ENCODE data around the gene RC3H1. TPM values are rescaled to one million over a fixed set of nuclear protein-coding genes. Genes with fewer than 3 reads are reported as not detected.

Gene RC3H1
- total and polyA plus RNA-seq, 4 donors, result 2.0 to 20.7 (median 9.7) TPM

GRCh38 chr1:174001573-174001972 is 20.6 kb downstream of the RC3H1 start:
- H3K4me3 ChIP-seq (ENCODE audit: low read depth in 1 of 3, low read length in 3 of 3), result no peak overlapping the region
- peaks cover 0 to 2% (median under 1%) of the 10 kb centered on the region in 4 donors for H3K4me1 ChIP-seq (ENCODE audit: control insufficient read depth in 4 of 4, insufficient read depth in 4 of 4, low read length in 3 of 4)
- no peaks in the 10 kb centered on the region for H3K9me3 ChIP-seq (ENCODE audit: control insufficient read depth in 4 of 4, low read length in 3 of 4)
- no peaks in the 10 kb centered on the region for H3K27me3 ChIP-seq (ENCODE audit: control insufficient read depth in 4 of 4, insufficient read depth in 4 of 4, low read length in 3 of 4)
- TF ChIP-seq ATF3 (IDR thresholded peaks at IDR 0.05), result no peak
- no peak for TF ChIP-seq CTCF (IDR thresholded peaks at IDR 0.05; ENCODE audit: low read depth, low read length, missing input control)
- TF ChIP-seq EGR1 (IDR thresholded peaks at IDR 0.05; ENCODE audit: low read depth in 2 of 2), result no peak
- TF ChIP-seq SP1 (IDR thresholded peaks at IDR 0.05), result no peak
- WGBS, result 88% methylated on average over 3 of the region's 3 CpGs
- H3K27ac ChIP-seq (ENCODE audit: low read depth in 1 of 2, low read length in 2 of 2), result no peak overlapping the region
- no peak for DNase-seq (ENCODE audit: low spot score)
- H3K9ac ChIP-seq (ENCODE audit: low read depth in 1 of 2, low read length in 2 of 2), result no peak overlapping the region
- peaks cover 0 to 2% (median 0%) of the 10 kb centered on the region in 4 donors for H3K36me3 ChIP-seq (ENCODE audit: control insufficient read depth in 4 of 4, insufficient read depth in 3 of 4, low read depth in 1 of 4, low read length in 3 of 4)

- Histone ChIP-seq H3K4me3 (ENCODE audit: low read depth in 1 of 3, low read length in 3 of 3) (no peak overlapping the region), H3K27me3 (ENCODE audit: control insufficient read depth in 4 of 4, insufficient read depth in 4 of 4, low read length in 3 of 4) (no peaks in the 10 kb centered on the region), H3K36me3 (ENCODE audit: control insufficient read depth in 4 of 4, insufficient read depth in 3 of 4, low read depth in 1 of 4, low read length in 3 of 4) (peaks cover 0 to 4% (median 0%) of the 10 kb centered on the region in 4 donors), H3K4me1 (ENCODE audit: control insufficient read depth in 4 of 4, insufficient read depth in 4 of 4, low read length in 3 of 4) (peaks cover 0 to 2% (median under 1%) of the 10 kb centered on the region in 4 donors), H3K9me3 (ENCODE audit: control insufficient read depth in 4 of 4, low read length in 3 of 4) (no peaks in the 10 kb centered on the region), H3K27ac (ENCODE audit: low read depth in 1 of 2, low read length in 2 of 2) (no peak overlapping the region), H3K9ac (ENCODE audit: low read depth in 1 of 2, low read length in 2 of 2) (no peak overlapping the region)
- TF ChIP-seq CTCF (IDR thresholded peaks at IDR 0.05; ENCODE audit: low read depth, low read length, missing input control) (no peak), FOXA2 (IDR thresholded peaks at IDR 0.05) (no peak), EGR1 (IDR thresholded peaks at IDR 0.05; ENCODE audit: low read depth in 2 of 2) (no peak), FOXA1 (IDR thresholded peaks at IDR 0.05) (no peak)
- DNase-seq (ENCODE audit: low spot score), result no peak
- 79% methylated on average over 3 of the region's 3 CpGs for WGBS
Measured at GRCh38 chr1:174000371-174000770, 21.8 kb downstream of the RC3H1 start.

GRCh38 chr1:173997791-173998190 is 24.4 kb downstream of the RC3H1 start:
- 61% methylated on average over 1 of the region's 1 CpG for WGBS
- Histone ChIP-seq H3K9me3 (ENCODE audit: control insufficient read depth in 4 of 4, low read length in 3 of 4) (no peaks in the 10 kb centered on the region), H3K36me3 (ENCODE audit: control insufficient read depth in 4 of 4, insufficient read depth in 3 of 4, low read depth in 1 of 4, low read length in 3 of 4) (peaks cover 0 to 5% (median under 1%) of the 10 kb centered on the region in 4 donors), H3K4me1 (ENCODE audit: control insufficient read depth in 4 of 4, insufficient read depth in 4 of 4, low read length in 3 of 4) (peaks cover 0 to 2% (median under 1%) of the 10 kb centered on the region in 4 donors), H3K9ac (ENCODE audit: low read depth in 1 of 2, low read length in 2 of 2) (no peak overlapping the region), H3K27me3 (ENCODE audit: control insufficient read depth in 4 of 4, insufficient read depth in 4 of 4, low read length in 3 of 4) (no peaks in the 10 kb centered on the region), H3K4me3 (ENCODE audit: low read depth in 1 of 3, low read length in 3 of 3) (no peak overlapping the region), H3K27ac (ENCODE audit: low read depth in 1 of 2, low read length in 2 of 2) (no peak overlapping the region)
- DNase-seq (ENCODE audit: low spot score), result no peak
- TF ChIP-seq RXRA (IDR thresholded peaks at IDR 0.05), result no peak
- no peak for TF ChIP-seq ZBTB33 (IDR thresholded peaks at IDR 0.05)
- TF ChIP-seq NR2F2 (IDR thresholded peaks at IDR 0.05), result no peak

Measured in liver (tissue), 9 donors.